AG09309 (cell line): ENCODE data around the gene MFSD6.

Source experiments
- DNase-seq: peaks from one replicate; pipeline ENCODE4 v3.0.0-alpha.2; 2010; ENCODE audit warnings: low read depth
- H3K4me3 ChIP-seq: 2 replicates; pipeline ENCODE4 v1.5.1; 2011; ENCODE audit warnings: mild to moderate bottlenecking, low read depth, low read length, moderate library complexity; ENCODE audit not compliant: control insufficient read depth
- TF ChIP-seq, protein P1 (sequence below): IDR thresholded peaks from 2 replicates; pipeline ENCODE4 v1.5.1; 2011; ENCODE audit warnings: mild to moderate bottlenecking, low read depth, low read length, inconsistent platforms; ENCODE audit not compliant: insufficient read depth, control insufficient read depth; ENCODE audit errors: missing control alignments

MFSD6 gene

DNA sequence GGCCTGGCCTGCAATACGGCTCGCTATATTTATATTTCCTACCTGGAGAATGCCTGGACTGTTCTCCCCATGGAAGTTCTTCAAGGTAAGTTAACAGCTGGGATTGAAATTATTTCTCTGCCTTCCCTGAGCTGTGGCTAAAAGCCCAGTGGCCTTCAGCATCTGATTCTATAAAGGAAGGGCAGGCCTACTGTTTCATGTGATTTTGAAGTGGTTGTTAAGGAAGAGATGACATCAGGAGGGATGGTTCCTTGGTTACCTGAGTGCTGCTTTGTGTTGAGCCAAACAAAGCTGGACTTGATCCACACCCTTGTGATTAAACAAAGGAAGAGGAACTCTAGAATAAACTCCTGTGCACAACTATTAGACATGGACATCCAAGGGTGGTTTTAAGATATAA lies 61.6 kb downstream of the MFSD6 start:
- H3K4me3 ChIP-seq: no peak overlapping the region
- no peak for DNase-seq
- TF ChIP-seq, protein P1, sequence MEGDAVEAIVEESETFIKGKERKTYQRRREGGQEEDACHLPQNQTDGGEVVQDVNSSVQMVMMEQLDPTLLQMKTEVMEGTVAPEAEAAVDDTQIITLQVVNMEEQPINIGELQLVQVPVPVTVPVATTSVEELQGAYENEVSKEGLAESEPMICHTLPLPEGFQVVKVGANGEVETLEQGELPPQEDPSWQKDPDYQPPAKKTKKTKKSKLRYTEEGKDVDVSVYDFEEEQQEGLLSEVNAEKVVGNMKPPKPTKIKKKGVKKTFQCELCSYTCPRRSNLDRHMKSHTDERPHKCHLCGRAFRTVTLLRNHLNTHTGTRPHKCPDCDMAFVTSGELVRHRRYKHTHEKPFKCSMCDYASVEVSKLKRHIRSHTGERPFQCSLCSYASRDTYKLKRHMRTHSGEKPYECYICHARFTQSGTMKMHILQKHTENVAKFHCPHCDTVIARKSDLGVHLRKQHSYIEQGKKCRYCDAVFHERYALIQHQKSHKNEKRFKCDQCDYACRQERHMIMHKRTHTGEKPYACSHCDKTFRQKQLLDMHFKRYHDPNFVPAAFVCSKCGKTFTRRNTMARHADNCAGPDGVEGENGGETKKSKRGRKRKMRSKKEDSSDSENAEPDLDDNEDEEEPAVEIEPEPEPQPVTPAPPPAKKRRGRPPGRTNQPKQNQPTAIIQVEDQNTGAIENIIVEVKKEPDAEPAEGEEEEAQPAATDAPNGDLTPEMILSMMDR: no peak

DNA sequence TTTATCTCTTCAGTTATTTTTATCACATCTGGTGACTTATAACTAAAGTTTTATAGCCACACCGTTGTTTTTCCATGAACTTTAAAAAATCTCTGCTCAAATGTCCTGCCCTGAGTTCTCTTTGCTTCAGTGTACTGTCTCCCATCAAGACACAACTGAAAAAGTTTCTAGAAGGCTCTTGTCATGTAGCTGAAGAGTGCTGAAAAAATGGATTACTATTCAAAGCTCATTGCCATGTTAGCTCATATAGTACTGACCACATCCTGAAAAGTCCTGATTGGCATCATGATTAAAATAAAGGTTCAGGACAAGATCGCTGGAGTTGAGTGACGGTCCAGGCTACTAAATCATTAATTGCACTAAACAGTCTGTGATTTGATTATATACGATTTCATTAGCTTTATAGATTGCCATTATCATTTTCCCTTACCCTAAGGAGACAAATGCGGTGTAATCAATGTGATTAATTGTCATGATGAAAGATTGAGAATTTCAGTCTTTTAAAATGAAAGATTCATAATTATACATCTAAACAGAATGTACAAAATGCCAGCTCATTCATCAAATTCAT lies 62.2 kb downstream of the MFSD6 start:
- H3K4me3 ChIP-seq: no peak overlapping the region
- TF ChIP-seq, protein P1: no peak

DNA sequence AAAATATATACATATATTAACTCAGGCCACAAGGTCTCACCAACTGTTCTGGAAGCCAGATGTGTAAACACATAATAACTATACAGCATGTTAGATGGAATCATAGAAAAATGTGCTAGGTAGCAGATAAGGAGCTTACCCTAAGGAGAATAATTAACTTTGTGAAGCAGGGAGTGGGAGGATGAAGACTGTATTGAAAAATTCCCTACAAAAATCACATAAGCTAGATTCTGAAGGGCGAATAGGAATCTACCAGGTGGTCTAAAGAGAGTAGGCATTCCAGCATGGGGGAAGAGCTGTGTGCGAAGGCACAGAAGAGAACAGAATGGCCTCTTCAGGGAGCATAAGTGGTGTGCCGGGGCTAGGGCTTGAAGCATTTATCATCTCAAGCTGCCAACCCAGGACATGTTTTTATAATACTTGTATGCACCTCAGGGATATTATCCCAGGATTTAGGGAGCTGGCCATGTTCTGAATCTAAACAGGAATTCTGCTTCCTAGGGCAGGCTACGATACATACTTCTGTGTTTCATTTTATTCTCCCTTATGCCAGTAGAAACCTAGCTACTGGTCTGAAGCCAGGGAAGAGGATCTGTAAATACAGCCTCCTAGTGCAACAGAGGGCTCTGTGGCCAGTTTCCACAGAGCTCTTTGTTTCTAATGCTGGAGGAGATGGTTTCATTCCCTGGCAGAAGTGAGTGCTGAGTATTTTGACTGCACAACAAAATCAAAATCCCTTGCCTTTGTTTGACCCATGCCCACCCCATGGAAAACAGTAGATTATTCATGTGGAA lies 69.7 kb downstream of the MFSD6 start:
- no peak for DNase-seq
- no peak overlapping the region for H3K4me3 ChIP-seq
- TF ChIP-seq, protein P1: no peak

More for the DNA sequence above, 62.2 kb downstream of the MFSD6 start:
- DNase-seq: no peak

DNA sequence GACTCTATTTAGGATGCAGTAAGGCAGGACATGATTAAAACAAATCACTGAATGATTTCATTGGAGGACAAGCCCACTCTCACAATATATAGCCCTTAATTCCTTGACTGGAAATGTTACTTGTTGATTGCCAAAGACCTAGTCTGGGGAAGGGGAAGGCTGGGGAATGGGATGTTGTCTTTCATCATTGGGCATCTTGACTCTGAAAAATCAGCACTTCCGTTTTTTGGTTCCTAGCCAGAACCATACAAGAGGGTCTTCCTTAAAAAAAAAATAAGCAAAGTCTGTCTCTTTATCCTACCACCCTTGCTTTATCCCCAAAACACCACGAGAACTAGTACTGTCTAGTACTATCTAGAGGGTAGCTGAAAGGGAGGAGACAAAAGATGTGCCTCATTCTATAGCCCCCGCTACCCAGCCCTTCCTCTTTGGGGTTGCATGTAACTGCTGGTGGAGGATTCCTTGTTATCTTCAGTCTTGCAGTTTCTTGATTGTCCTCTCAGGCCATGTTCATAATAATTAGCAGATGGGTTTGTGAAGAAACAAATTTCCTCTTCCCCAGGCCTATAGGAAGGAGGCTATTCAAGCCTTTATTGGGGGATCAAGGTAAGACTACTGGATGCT lies 70.5 kb downstream of the MFSD6 start:
- DNase-seq: no peak
- no peak overlapping the region for H3K4me3 ChIP-seq
- TF ChIP-seq, protein P1: no peak

DNA sequence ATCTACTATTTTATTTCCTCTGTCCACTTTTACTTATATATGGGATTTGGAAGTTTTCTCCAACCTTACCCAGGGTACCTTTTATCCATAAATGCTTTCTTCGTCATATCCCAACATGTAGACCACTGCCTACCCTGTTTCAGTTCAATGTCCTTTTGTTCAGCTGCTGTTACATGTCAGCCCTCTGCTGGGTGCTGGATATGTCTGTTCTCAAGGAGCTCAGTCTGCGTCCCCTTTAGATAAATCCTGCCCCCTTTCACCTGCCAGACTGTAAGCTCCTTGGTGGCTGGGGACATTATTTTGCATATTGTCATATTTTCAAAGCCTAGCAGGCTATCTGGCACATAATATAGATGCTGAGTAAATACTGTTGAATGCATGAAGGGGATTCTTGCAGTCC lies 73.2 kb downstream of the MFSD6 start:
- no peak for DNase-seq
- TF ChIP-seq, protein P1: no peak
- no peak overlapping the region for H3K4me3 ChIP-seq

DNA sequence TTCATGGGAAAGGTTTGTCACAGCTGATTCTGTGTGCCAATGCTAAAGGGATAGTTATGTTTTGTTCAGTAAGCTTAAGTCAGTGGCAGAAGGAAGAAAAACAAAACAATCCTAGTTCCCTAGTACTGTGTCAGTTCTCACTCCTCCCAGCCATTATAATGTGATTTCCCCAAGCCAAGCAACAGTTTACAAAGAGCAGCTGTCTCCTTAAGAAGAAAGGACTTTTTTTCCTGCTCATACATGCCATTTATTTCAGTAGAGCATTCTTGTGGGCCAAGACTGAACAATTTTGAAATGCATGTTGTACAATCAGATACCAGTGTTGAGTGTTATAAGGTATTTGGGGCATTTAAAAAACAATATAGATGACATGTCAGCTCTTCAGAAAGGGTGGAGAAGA lies 74.3 kb downstream of the MFSD6 start:
- no peak overlapping the region for H3K4me3 ChIP-seq
- TF ChIP-seq, protein P1: no peak
- no peak for DNase-seq
